Measurements from ENCODE around the gene TMOD3.

DNA sequence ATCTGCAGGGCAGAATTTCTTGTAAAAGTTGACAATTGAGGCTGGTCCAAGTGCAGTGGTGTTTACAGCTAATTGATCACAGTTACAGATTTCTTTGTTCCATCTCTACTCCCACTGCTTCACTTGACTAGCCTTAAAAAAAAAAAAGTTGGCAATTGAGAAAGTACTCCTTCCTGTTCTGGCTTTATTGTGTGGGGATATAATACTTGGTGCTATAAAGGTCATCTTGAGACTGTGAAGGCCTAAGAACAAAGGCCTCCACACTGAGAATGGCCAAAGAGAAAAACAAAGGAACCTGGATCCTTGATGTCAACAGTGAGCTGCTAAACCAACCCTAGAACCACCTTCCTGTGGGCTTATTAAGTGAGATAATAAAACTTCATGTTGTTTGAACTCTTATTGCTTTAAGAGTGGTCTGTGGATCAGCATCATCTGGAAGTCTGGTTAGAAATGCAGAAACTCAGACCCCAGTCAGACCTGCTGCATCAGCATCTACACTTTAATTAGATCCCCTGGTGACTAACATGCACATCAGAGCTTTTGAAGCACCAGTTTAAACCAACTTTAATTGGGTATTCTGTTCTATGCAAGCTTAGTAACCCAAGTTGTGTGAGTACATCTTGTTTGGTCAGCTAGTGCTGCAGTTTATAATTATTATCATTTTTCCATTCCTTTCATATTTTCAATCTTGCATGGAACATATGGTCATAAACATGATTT is 55.2 kb downstream of the TMOD3 start:
- TF ChIP-seq, protein P1, sequence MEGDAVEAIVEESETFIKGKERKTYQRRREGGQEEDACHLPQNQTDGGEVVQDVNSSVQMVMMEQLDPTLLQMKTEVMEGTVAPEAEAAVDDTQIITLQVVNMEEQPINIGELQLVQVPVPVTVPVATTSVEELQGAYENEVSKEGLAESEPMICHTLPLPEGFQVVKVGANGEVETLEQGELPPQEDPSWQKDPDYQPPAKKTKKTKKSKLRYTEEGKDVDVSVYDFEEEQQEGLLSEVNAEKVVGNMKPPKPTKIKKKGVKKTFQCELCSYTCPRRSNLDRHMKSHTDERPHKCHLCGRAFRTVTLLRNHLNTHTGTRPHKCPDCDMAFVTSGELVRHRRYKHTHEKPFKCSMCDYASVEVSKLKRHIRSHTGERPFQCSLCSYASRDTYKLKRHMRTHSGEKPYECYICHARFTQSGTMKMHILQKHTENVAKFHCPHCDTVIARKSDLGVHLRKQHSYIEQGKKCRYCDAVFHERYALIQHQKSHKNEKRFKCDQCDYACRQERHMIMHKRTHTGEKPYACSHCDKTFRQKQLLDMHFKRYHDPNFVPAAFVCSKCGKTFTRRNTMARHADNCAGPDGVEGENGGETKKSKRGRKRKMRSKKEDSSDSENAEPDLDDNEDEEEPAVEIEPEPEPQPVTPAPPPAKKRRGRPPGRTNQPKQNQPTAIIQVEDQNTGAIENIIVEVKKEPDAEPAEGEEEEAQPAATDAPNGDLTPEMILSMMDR (IDR thresholded peaks at IDR 0.05): no peak
- no peak for TF ChIP-seq ZFX (IDR thresholded peaks at IDR 0.05; ENCODE audit: borderline replicate concordance)
